OCI-M2 (cell line): ENCODE data around the gene GPC5.

Source experiments
- DNase-seq: peaks from one replicate; lab custom pipeline; 2025; ENCODE audit not compliant: unreplicated experiment; lab: John Stamatoyannopoulos, UW

Gene GPC5

DNA sequence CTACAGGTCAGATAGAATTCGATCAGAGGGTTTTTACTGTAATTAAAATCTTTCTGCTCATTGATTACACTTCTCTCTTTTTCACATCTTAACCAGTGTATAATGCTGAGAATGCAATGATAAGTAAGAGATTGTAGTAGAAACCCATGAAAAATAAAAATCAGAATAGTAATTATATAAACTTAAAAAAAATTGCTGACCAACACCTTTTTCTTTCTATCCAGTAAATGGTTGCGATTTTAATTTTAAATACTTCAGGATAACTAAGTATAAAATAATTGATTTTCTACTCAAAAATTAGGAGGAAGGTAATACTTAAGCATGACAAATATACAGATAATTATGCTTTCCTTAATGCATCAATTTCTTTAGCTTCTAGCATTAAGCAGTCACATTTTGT is 917.6 kb downstream of the GPC5 start:
- DNase-seq, result no peak

DNA sequence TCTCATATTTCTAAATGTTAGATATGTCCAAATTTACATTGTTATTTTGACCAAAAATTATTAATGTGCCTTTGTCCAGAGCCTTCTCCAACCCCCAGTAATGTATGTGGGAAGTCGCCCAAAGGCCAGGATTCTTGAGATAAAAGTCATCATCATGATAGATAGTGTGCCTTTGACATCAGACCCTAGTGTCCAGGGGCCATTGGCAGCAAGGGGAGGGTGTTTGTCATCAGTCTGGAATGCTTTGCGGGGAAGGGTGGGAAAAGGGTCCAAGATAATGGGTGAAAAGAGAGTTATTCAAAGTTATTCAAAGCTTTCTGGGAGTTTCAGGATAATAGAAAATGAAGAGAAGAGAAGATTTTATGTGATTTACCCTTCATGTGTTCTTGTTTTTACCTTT is 918.6 kb downstream of the GPC5 start:
- no peak for DNase-seq

DNA sequence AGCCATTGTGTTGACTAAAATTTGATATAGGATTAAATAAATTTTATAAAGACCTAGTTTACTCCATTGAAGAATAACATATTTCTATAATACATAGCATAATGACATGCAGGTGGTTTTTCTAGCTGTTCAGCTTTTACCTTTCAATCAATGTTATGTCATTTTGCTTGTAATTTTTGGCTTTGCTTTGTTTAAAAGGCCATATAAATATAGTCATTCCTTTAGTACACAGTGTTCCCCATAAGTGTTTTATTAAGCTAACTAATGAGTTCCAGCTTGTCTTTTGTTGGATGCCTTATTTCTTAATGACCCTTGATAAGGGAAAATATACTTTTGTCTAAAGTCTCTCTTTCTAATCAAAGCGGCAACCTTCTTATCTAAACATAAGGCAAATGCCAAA is 921.9 kb downstream of the GPC5 start:
- no peak for DNase-seq

DNA sequence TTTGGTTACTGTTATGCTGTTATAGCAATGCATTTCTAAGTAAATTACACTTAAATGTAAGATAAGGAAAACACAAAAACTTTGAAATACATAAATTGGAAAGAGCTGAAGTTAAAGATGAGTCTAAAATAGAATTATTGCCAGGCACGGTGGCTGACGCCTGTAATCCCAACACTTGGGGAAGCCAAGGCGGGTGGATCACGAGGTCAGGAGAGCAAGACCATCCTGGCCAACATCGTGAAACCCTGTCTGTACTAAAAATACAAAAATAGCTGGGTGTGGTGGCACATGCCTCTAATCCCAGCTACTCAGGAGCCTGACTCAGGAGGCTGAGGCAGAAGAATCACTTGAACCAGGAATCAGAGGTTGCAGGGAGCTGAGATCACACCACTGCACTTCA is 922.8 kb downstream of the GPC5 start:
- DNase-seq, result no peak

DNA sequence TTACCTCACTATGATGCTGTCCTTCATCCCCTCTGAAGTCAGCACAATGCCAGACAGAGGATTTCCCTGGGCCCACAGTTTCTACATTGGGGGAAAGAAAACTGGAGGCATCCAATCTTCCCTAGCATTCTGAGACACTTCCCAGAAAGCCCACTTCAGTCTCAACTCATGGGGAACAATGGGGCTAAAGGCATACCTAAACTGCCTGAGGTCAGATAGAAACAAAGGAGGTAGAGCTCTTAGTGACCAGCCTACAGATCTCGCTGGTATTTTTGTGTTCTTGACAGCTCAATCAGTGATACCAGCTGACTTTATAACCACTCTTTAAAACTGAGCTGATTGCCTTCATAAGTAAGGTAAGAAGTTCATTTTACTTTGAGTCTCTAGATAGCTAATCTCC is 947.2 kb downstream of the GPC5 start:
- DNase-seq, result no peak

DNA sequence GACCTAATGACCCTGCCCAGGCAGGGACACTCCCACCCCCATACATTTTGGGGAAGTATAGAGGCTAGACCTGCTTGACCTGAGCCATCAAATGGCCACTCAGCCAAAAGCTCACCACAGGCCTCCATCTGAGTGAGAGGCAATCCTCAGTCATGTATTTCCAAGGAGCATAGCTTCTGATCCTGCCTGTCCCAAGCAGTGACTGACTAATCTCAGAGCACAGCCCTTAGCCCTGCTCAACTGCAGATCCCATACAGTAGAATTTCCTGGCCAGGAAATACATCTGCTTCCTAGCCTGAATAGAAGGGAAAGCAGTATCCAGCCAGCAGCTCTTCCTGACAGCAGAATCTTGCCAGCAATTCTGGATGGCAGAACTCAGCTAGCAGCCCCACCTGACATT is 947.6 kb downstream of the GPC5 start:
- DNase-seq, result no peak

DNA sequence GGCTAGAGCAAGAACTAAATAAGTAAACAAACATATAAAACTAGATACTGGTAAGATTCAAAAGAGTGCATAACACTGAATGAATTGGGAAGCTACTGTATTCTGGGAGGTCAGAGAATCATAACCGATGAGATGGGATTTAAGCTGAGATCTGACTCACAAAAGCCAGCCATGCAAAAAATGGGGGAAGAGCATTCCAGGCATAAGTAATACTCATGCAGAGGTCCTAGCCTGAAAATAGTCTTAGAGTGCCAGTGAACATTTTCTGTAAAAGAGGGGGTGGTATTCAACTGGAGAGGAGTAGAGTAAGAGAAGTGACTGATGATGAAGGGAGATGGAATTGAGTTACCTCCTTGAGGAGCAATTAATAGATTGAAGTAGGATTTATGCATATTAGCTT is 956.2 kb downstream of the GPC5 start:
- no peak for DNase-seq

DNA sequence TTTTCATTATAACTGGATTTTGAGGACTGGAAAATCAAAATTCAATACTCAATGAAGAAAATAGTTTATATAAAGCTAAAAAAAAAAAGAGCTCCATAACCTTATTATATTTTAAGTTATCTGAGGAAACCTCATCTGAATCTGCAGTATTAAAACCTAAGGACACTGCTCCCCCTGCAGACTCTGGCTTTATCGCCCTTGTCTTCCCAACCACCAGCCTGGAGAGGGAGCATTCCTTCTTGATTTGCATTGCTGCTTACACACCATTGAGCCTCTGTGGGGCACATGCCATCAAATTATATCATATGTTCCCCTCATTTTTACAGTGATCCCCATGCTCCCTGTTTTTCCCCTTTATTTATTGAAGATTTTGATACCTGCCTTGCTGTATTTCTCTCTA is 956.8 kb downstream of the GPC5 start:
- no peak for DNase-seq

DNA sequence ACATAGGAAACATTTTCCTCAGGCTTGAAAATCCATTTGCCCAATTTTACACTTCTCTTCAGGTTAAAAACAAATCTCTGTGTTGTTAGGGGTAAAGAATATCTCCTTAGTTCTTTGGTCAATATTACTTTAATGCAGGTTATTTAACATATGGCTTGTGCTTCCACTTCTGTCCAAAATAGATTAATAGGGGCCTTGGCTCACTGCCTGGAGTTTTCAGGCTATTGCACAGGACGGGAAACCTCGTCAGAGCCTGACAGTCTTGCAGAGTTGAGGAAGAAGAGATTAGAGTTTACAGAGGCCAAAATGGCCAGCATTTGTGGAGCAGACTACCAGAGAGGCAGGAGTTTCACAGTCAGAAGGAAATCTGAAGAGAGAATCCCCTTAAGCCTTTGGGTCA is 964.3 kb downstream of the GPC5 start:
- DNase-seq, result no peak

DNA sequence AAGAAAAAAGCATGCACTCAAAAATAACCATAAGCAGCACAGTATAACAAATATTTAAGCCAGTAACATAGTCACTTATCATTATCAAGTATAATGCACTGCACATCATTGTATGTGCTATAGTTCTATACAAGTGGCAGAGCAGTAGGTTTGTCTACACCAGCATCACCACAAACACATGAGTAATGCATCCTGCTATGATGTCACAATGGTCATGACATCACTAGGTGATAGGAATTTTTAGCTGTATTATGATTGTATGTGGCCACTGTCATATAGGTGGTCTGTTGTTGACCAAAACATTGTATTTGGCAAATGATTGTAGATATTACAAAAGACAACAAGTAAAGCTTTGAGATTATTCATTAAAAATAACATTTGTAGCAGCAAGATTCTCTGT is 967.5 kb downstream of the GPC5 start:
- no peak for DNase-seq

DNA sequence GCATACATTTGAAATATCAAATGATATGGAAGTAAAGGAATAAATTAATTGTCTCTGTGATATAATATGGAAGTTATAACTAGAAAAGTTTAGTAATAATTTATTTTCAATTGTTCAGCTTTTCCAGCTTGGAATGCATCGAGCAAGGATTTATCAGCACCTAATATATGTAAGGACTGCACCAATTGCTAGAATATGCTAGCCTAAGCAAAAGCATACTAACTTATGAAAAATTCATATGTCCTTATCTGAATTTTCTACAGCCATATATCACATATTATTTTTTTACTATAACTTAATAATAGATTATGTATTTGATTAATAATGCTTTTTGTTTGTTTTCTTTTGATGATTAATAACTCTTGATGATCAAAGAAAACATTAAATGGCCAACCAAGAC is 979.0 kb downstream of the GPC5 start:
- no peak for DNase-seq

DNA sequence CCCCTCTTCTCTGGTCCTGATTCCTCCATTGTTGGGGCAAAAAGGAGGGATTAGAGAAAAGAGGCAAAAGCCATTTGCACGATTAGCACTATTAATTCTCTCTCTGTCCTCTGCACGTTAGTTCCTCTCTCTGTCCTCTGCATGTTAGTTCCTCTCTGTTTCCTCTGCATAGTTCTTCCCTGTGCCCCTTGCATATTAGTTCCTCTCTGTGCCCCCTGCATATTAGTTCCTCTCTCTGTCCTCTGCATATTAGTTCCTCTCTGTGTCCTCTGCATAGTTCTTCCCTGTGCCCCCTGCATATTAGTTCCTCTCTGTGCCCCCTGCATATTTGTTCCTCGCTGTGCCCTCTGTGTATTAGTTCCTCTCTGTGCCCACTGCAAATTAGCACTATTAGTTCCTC is 981.0 kb downstream of the GPC5 start:
- DNase-seq, result no peak

DNA sequence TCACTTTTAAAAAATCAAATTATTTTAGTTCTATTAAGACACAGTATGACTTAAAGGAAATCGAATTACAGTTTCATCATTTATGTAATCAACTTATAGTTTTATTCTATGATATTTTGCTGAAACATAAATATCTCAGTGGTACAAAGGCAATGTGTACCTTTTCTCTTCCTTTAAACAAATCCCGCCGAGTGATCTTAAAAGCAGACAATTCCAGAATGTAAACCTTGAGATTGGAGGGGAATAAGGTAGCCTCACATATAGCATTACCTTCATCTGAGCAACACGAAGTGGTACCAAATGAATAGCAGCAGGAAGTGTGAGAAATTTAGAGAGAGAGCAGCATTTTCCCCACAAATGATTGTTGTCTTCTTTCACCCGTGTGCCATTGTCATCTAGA is 986.0 kb downstream of the GPC5 start:
- DNase-seq, result no peak

DNA sequence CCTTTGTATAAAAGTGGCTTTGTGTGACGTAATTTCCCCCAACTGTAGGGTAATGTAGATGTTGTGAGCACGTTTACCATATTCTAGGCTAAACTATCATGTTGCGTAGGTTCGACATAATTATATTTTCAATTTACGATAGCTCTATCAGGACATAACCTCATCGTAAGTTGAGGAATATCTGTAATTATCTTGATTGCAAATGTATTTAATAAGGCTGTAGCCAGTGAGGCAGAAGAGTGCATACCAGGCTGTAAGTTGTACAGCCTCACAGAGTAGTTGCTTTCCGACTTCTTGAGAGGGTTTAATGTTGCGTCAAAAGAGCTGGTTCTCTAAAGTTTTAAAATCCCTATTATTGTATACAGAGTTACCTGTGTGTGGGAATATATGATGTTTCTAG is 988.8 kb downstream of the GPC5 start:
- no peak for DNase-seq

DNA sequence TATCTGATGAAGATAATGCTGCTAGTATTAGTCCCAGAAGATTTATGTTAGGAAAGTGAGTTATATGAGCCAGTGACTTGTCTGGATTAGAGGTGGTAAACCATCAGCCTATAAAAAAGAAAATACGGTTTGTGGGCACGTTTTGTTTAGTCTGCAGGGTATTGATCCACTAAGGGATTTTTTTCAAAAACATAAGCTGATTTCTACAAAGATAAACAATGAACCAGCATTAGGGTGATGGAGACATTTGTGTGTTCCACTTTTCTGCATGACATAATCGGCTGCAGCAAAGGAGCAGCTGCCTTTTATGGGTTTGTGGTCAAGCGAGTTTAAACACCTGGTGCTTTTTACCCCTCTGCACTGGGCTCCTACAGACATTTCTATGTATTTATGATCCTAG is 991.8 kb downstream of the GPC5 start:
- DNase-seq, result no peak

DNA sequence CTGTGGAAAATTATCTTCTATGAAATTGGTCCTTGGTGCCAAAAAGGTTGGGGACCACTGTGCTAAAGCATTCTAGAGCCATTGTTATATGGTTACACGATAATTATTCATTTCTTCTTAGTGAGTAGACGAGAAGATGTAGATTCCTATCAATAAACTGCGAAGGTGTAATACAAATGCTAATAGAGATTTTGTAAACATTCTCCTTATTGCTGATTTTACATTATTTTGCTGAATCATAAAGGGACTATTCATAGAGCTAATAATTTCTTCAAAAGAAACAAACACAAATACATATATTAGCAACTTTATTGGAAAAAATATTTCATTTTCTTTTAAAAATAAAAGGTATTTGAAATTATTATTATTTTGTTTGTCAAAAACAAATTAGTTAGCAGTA is 1005.2 kb downstream of the GPC5 start:
- DNase-seq, result no peak

DNA sequence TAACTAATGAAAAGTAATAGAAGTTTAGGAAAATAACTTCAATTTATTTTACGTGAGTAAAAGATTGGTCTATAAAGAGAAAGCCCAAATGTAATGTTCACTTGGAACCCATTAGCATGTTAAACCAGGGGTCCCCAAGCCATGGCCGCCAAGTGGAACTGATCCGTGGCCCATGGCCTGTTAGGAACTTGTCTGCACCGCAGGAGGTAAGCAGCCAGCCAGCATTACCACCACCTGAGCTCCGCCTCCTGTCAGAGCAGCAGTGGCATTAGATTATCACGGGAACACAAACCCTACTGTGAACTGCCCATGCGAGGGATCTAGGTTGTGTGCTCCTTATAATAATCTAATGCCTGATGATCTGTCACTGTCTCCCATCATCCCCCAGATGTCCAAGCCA is 1009.4 kb downstream of the GPC5 start:
- no peak for DNase-seq

DNA sequence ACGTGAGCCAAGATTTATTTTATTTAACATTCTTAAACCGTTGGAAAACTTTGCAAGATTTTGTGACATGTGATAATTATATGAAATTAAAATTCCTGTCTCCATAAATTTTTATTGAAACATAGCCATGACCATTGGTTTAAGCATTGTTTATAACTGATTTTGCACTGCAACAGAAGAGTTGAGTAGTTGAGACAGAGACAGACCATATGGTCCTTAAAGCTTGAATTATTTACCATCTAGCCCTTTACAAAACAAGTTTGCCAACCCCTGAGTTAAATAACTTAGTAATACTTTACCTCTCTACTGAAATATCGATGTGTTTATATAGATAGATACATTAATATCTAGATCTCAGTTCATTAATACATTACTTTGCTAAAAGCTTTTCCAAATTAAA is 1014.1 kb downstream of the GPC5 start:
- DNase-seq, result no peak

DNA sequence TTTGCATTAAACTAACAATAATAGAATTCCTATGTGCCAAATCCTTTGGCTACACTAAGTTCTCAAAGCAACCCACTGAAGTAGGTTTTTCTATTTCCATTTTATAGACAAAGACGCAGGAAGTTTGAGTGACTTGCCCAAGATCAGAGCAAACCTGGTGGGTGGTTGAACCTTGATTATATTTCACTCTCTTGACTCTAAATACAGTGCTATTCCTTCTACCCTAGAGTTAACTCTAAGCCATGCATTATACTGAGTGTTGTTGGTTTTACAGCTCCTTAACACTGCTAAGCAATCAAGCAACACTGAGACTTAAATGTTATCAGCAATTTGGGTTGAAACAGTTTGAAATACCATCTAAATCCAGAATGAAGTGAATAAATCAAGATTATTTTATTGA is 1014.6 kb downstream of the GPC5 start:
- no peak for DNase-seq

DNA sequence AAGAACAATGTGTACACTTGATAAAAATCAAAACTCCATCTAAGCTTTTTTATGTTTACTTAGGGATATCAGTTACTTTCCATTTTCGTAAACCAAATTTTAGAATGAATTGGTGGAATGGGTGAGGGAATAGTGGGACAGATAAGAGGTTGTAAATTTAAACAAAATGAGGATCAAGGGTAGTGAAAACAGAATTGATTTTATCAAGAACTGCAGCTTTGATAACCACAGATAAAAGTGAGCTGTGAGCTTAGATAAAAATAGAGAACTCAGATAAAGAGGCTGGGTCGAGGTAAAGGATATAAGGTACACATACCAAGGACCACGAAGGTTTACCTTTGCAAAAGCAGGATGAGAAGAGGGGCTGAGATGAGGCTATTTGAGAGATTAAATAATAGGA is 1015.0 kb downstream of the GPC5 start:
- no peak for DNase-seq

DNA sequence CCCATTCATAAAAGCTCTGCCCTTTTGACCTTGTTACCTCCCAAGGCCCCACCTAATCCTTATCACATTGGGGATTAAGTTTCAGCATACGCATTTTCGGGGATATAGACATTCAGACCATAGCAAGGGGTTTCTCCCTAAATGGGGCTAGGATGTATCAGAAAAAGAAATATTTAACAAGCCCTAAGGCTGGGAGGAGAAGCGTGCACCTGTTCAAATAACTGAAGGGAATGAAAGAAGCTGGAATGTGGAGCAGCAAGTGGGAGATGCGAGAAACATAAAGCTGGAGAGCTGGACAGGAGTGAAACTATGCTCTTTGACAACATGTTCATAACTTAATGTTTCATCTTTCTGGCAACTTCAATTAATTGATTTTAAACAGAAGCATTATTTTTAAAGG is 1016.4 kb downstream of the GPC5 start:
- no peak for DNase-seq

DNA sequence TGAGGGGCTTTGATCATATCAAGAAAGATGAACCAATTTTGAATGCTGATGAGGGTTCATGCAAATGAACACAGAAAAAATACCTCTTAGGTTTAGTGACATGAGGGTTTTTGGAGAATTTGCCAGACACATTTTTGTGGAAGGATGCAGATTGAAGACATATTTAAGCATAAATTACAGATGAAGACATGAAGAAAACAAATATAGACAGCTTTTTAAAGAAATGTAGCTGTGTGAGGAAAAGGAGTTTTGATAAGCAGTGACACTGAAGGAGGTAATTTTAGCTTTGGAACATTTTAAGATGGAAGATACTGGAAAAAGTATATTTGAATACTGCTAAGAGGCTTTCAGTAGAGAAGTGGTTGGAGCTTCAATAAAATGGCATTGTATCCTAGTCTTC is 1017.4 kb downstream of the GPC5 start:
- no peak for DNase-seq

DNA sequence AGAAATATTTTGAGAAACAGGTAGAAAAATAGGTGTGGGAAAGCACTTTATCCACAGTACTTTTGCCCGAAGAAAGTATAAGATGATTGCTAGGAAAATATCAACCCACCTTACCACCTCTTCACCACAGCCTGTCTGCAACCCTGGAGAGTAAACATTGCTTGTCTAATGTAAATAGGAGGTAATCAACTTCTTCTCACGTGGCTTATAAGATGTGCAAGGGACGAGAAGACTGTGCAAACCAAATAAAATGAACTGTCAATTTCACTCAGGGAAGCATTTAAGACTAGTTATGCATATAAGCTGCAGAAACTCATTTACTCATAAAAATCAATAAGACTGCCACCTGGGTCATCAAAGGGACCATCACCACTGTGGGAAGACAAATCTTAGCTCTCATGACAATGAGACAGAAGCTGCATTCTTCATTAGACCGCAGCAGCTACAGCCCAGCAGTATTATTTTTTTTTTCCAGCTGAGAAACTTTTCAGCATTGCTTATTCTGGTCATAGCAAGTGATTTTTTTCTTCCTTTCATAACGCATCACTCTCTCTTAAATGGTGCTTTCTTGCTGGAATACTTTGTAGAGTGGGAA is 1020.5 kb downstream of the GPC5 start:
- no peak for DNase-seq

DNA sequence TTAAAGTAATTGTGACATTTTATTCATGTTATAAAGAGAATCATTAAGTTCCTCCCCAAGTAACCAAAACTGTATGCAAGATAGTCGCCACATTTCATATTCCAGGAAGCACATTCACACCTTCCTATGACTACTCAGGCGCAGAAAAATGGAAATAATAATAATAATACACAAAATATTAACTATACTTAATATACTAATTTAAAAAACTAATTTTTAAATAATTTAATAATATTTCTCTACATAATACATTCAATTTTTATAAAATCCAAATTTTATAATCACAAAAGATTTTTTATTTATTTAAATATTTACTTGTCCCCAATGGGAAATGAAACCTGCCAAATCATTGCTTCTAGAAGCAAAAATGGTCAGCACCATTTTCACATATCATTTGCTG is 1030.8 kb downstream of the GPC5 start:
- no peak for DNase-seq
